ENCODE results near the gene C3orf18.
A peak's percentile ranks its signal among the peaks of the same experiment; 100 is the strongest.

The C3orf18 gene

GRCh38 chr3:50603261-50604109, 35.9 kb upstream of the C3orf18 start:
- DNase-seq, result no peak

GRCh38 chr3:50602595-50603191, 35.1 kb upstream of the C3orf18 start:
- DNase-seq, result no peak

- DNase-seq, result peak; percentile 76
These were observed 33.5 kb upstream of the C3orf18 start for GRCh38 chr3:50600841-50601591.

GRCh38 chr3:50600141-50600753, 32.7 kb upstream of the C3orf18 start:
- no peak for DNase-seq

GRCh38 chr3:50599716-50600118, 32.2 kb upstream of the C3orf18 start:
- no peak for DNase-seq

GRCh38 chr3:50599115-50599715, 31.7 kb upstream of the C3orf18 start:
- no peak for DNase-seq

GRCh38 chr3:50594253-50594785, 26.8 kb upstream of the C3orf18 start:
- no peak for DNase-seq

- no peak for DNase-seq
These were observed 25.0 kb upstream of the C3orf18 start for GRCh38 chr3:50592568-50592967.

GRCh38 chr3:50591196-50591741, 23.7 kb upstream of the C3orf18 start:
- no peak for DNase-seq

- no peak for DNase-seq
These were observed 21.3 kb upstream of the C3orf18 start for GRCh38 chr3:50588759-50589433.

GRCh38 chr3:50587806-50588758, 20.5 kb upstream of the C3orf18 start:
- DNase-seq, result peak; percentile 65

GRCh38 chr3:50587373-50587772, 19.8 kb upstream of the C3orf18 start:
- no peak for DNase-seq

- no peak for DNase-seq
These were observed 19.2 kb upstream of the C3orf18 start for GRCh38 chr3:50586763-50587070.

GRCh38 chr3:50585919-50586762, 18.6 kb upstream of the C3orf18 start:
- DNase-seq, result no peak

- no peak for DNase-seq
These were observed 16.8 kb upstream of the C3orf18 start for GRCh38 chr3:50584391-50584790.

- no peak for DNase-seq
These were observed 16.4 kb upstream of the C3orf18 start for GRCh38 chr3:50583897-50584296.

- DNase-seq, result no peak
These were observed 14.5 kb upstream of the C3orf18 start for GRCh38 chr3:50582083-50582482.

GRCh38 chr3:50581459-50581842, 13.9 kb upstream of the C3orf18 start:
- DNase-seq, result no peak

GRCh38 chr3:50580683-50581458, 13.3 kb upstream of the C3orf18 start:
- DNase-seq, result peak; percentile 40
